ENCODE measurements around the gene ELAVL2.

The ELAVL2 gene

GRCh38 chr9:23702311-23702922, 123.6 kb downstream of the ELAVL2 start:
- DNase-seq (ENCODE audit: extremely low spot score) = no peak
- no peak for TF ChIP-seq L3MBTL2 (conservative IDR thresholded peaks at IDR 0.05)
- TF ChIP-seq NFRKB (IDR thresholded peaks at IDR 0.05) = no peak
- TF ChIP-seq ZNF384 (IDR thresholded peaks at IDR 0.05) = no peak
- no peak for TF ChIP-seq ELF4 (IDR thresholded peaks at IDR 0.05)
- no peak for TF ChIP-seq BHLHE40 (IDR thresholded peaks at IDR 0.05; ENCODE audit: borderline replicate concordance)
- CTCF ChIA-PET = no interaction called here
- POLR2A ChIA-PET = no interaction called here

- TF ChIP-seq TARDBP (IDR thresholded peaks at IDR 0.05) (no peak), SUZ12 (IDR thresholded peaks at IDR 0.05) (no peak), L3MBTL2 (conservative IDR thresholded peaks at IDR 0.05) (no peak), SP1 (IDR thresholded peaks at IDR 0.05) (no peak), PKNOX1 (IDR thresholded peaks at IDR 0.05) (no peak), ZNF384 (IDR thresholded peaks at IDR 0.05) (no peak), NFRKB (IDR thresholded peaks at IDR 0.05) (no peak), FOXM1 (IDR thresholded peaks at IDR 0.05; ENCODE audit: borderline replicate concordance) (no peak), ARNT (IDR thresholded peaks at IDR 0.05) (no peak), ELF4 (IDR thresholded peaks at IDR 0.05) (no peak), CTBP1 (IDR thresholded peaks at IDR 0.05; ENCODE audit: borderline replicate concordance) (no peak)
- POLR2A ChIA-PET = interaction anchor here (0.6 kb wide), 1 partner anchor 105 kb away, joined by 4 read pairs; no protein-coding TSS in a partner anchor
- CTCF ChIA-PET = no interaction called here
Measured at GRCh38 chr9:23701291-23701690, 124.7 kb downstream of the ELAVL2 start.

GRCh38 chr9:23700359-23700758, 125.7 kb downstream of the ELAVL2 start:
- ChIA-PET POLR2A (no interaction called here), CTCF (interaction anchor here (0.6 kb wide), 1 partner anchor 11 kb away, joined by 3 read pairs; no protein-coding TSS in a partner anchor)
- TF ChIP-seq ARNT (IDR thresholded peaks at IDR 0.05) (no peak), FOXA1 (IDR thresholded peaks at IDR 0.05) (no peak), TARDBP (IDR thresholded peaks at IDR 0.05) (no peak), BHLHE40 (IDR thresholded peaks at IDR 0.05; ENCODE audit: borderline replicate concordance) (no peak), HDGF (IDR thresholded peaks at IDR 0.05; ENCODE audit: borderline replicate concordance) (no peak), NFRKB (IDR thresholded peaks at IDR 0.05) (no peak), PKNOX1 (IDR thresholded peaks at IDR 0.05) (no peak), CTBP1 (IDR thresholded peaks at IDR 0.05; ENCODE audit: borderline replicate concordance) (no peak)
- DNase-seq (ENCODE audit: extremely low spot score) = no peak

More at GRCh38 chr9:23701291-23701690, 124.7 kb downstream of the ELAVL2 start:
- DNase-seq (ENCODE audit: extremely low spot score) = no peak

- no peak for DNase-seq (ENCODE audit: extremely low spot score)
- POLR2A ChIA-PET = no interaction called here
- CTCF ChIA-PET = no interaction called here
- no peak for TF ChIP-seq CTBP1 (IDR thresholded peaks at IDR 0.05; ENCODE audit: borderline replicate concordance)
- TF ChIP-seq ARNT (IDR thresholded peaks at IDR 0.05) = no peak
- TF ChIP-seq PKNOX1 (IDR thresholded peaks at IDR 0.05) = no peak
- no peak for TF ChIP-seq SP1 (IDR thresholded peaks at IDR 0.05)
- TF ChIP-seq FOXA1 (IDR thresholded peaks at IDR 0.05) = no peak
- no peak for TF ChIP-seq BHLHE40 (IDR thresholded peaks at IDR 0.05; ENCODE audit: borderline replicate concordance)
- TF ChIP-seq FOXM1 (IDR thresholded peaks at IDR 0.05; ENCODE audit: borderline replicate concordance) = no peak
- no peak for TF ChIP-seq HDGF (IDR thresholded peaks at IDR 0.05; ENCODE audit: borderline replicate concordance)
- no peak for TF ChIP-seq NFRKB (IDR thresholded peaks at IDR 0.05)
Measured at GRCh38 chr9:23698161-23698560, 127.9 kb downstream of the ELAVL2 start.

GRCh38 chr9:23695572-23695971, 130.5 kb downstream of the ELAVL2 start:
- ChIA-PET POLR2A (no interaction called here), CTCF (no interaction called here)
- no peak for DNase-seq (ENCODE audit: extremely low spot score)
- TF ChIP-seq FOXM1 (IDR thresholded peaks at IDR 0.05; ENCODE audit: borderline replicate concordance) = no peak
- no peak for TF ChIP-seq ZNF384 (IDR thresholded peaks at IDR 0.05)
- no peak for TF ChIP-seq FOXK2 (IDR thresholded peaks at IDR 0.05)
- no peak for TF ChIP-seq HDGF (IDR thresholded peaks at IDR 0.05; ENCODE audit: borderline replicate concordance)
- TF ChIP-seq PKNOX1 (IDR thresholded peaks at IDR 0.05) = no peak
- no peak for TF ChIP-seq LEF1 (IDR thresholded peaks at IDR 0.05; ENCODE audit: borderline replicate concordance)
- no peak for TF ChIP-seq ARNT (IDR thresholded peaks at IDR 0.05)
- TF ChIP-seq SUZ12 (IDR thresholded peaks at IDR 0.05) = no peak
- no peak for TF ChIP-seq FOXA1 (IDR thresholded peaks at IDR 0.05)
- no peak for TF ChIP-seq ELF4 (IDR thresholded peaks at IDR 0.05)
- no peak for TF ChIP-seq NFRKB (IDR thresholded peaks at IDR 0.05)
- TF ChIP-seq SP1 (IDR thresholded peaks at IDR 0.05) = no peak
- TF ChIP-seq TARDBP (IDR thresholded peaks at IDR 0.05) = no peak
- TF ChIP-seq CTBP1 (IDR thresholded peaks at IDR 0.05; ENCODE audit: borderline replicate concordance) = no peak
- TF ChIP-seq BHLHE40 (IDR thresholded peaks at IDR 0.05; ENCODE audit: borderline replicate concordance) = no peak
- no peak for TF ChIP-seq L3MBTL2 (conservative IDR thresholded peaks at IDR 0.05)

- DNase-seq (ENCODE audit: extremely low spot score) = no peak
- POLR2A ChIA-PET = no interaction called here
- CTCF ChIA-PET = no interaction called here
- TF ChIP-seq HDGF (IDR thresholded peaks at IDR 0.05; ENCODE audit: borderline replicate concordance) (no peak), BHLHE40 (IDR thresholded peaks at IDR 0.05; ENCODE audit: borderline replicate concordance) (no peak), CTBP1 (IDR thresholded peaks at IDR 0.05; ENCODE audit: borderline replicate concordance) (no peak), SP1 (IDR thresholded peaks at IDR 0.05) (no peak)
Measured at GRCh38 chr9:23693374-23693773, 132.7 kb downstream of the ELAVL2 start.
